ENCODE results near the gene HIVEP3. TPM values are rescaled to one million over a fixed set of nuclear protein-coding genes. Genes with fewer than 3 reads are reported as not detected.

Gene HIVEP3
- total and polyA plus RNA-seq, 2 of the 13 experiments (the other 11 are each of a cell fraction or from before 2014, with no cell fraction given), result 0.05 TPM; not detected in 1

DNA sequence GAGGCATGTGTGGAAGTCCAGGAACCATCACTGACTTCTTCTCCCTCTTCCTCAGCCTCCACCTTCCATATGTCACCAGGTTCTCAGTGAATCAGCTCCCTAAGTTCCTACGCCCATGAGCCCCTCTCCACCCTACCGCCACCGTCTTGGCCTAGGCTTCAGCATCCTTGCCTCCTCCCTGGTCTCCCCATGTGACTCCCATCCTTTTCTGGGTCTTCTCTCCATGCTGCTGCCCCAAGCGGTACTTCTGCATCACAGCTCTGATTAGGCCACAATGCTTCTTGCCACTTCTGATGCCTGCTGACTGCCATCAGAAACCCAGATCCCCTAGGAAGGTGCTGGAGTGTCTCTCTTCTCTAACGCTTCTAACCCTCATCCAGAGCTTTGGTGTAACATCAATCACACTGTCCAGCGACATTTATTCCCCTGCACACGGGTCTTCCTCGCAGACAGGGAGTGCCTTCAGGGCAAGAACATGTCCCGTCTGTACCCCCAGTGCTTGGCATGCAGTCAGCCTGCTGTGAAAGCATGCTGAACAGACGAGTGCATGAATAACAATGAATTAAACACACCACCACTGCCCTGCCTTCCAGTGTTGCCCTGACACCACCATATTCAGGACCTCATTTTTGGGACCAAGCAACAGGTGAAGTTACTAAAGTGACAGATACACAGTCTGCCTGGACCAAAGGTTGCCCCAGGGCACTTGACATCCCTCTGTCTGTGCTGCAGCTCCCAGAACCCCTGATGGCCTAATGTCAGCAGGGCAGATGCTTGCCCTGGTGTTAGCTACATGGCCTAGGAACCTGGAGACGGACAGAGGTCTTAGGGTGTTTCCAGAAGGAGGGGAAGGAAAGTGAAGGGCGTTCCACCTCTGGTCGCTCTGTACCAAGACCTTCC lies 275.6 kb downstream of the HIVEP3 start:
- Histone ChIP-seq H3K9ac (ENCODE audit: insufficient read depth, low read depth, low read length) (no peak overlapping the region), H3K79me2 (ENCODE audit: insufficient read depth, low read length) (no peaks in the 10 kb centered on the region), H3K27me3 (ENCODE audit: control insufficient read depth in 1 of 2, insufficient read depth in 2 of 2, low read length in 2 of 2) (peaks cover 0 to 5% of the 10 kb centered on the region in 2 experiments; a peak in 1 of 5 replicates), H4K20me1 (ENCODE audit: insufficient read depth, low read length) (no peaks in the 10 kb centered on the region), H2AFZ (ENCODE audit: low read length) (no peak overlapping the region), H3K4me3 (replicated peaks in 1 of 3; ENCODE audit: insufficient read depth in 1 of 3, low read depth in 2 of 3, low read length in 3 of 3) (no peak overlapping the region), H3K4me2 (ENCODE audit: low read depth, low read length) (no peak overlapping the region), H3K4me1 (ENCODE audit: insufficient read depth, low read length) (no peaks in the 10 kb centered on the region), H3K9me3 (ENCODE audit: low read length) (no peaks in the 10 kb centered on the region), H3K27ac (ENCODE audit: extremely low read length, insufficient read depth, low read length) (no peak overlapping the region), H3K36me3 (replicated peaks in 1 of 2; ENCODE audit: control insufficient read depth in 1 of 2, insufficient read depth in 2 of 2, low read length in 2 of 2) (no peaks in the 10 kb centered on the region)
- TF ChIP-seq, protein P1, sequence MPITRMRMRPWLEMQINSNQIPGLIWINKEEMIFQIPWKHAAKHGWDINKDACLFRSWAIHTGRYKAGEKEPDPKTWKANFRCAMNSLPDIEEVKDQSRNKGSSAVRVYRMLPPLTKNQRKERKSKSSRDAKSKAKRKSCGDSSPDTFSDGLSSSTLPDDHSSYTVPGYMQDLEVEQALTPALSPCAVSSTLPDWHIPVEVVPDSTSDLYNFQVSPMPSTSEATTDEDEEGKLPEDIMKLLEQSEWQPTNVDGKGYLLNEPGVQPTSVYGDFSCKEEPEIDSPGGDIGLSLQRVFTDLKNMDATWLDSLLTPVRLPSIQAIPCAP (CRISPR knock-in tag; IDR thresholded peaks at IDR 0.05; ENCODE audit: low read depth), result no peak
- TF ChIP-seq KDM1A (CRISPR knock-in tag; IDR thresholded peaks at IDR 0.05), result no peak
- TF ChIP-seq, protein P2, sequence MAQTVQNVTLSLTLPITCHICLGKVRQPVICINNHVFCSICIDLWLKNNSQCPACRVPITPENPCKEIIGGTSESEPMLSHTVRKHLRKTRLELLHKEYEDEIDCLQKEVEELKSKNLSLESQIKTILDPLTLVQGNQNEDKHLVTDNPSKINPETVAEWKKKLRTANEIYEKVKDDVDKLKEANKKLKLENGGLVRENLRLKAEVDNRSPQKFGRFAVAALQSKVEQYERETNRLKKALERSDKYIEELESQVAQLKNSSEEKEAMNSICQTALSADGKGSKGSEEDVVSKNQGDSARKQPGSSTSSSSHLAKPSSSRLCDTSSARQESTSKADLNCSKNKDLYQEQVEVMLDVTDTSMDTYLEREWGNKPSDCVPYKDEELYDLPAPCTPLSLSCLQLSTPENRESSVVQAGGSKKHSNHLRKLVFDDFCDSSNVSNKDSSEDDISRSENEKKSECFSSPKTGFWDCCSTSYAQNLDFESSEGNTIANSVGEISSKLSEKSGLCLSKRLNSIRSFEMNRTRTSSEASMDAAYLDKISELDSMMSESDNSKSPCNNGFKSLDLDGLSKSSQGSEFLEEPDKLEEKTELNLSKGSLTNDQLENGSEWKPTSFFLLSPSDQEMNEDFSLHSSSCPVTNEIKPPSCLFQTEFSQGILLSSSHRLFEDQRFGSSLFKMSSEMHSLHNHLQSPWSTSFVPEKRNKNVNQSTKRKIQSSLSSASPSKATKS (CRISPR knock-in tag; IDR thresholded peaks at IDR 0.05), result no peak
- TF ChIP-seq, protein P3, sequence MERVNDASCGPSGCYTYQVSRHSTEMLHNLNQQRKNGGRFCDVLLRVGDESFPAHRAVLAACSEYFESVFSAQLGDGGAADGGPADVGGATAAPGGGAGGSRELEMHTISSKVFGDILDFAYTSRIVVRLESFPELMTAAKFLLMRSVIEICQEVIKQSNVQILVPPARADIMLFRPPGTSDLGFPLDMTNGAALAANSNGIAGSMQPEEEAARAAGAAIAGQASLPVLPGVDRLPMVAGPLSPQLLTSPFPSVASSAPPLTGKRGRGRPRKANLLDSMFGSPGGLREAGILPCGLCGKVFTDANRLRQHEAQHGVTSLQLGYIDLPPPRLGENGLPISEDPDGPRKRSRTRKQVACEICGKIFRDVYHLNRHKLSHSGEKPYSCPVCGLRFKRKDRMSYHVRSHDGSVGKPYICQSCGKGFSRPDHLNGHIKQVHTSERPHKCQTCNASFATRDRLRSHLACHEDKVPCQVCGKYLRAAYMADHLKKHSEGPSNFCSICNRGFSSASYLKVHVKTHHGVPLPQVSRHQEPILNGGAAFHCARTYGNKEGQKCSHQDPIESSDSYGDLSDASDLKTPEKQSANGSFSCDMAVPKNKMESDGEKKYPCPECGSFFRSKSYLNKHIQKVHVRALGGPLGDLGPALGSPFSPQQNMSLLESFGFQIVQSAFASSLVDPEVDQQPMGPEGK (CRISPR knock-in tag; IDR thresholded peaks at IDR 0.05), result no peak
- TF ChIP-seq, protein P4, sequence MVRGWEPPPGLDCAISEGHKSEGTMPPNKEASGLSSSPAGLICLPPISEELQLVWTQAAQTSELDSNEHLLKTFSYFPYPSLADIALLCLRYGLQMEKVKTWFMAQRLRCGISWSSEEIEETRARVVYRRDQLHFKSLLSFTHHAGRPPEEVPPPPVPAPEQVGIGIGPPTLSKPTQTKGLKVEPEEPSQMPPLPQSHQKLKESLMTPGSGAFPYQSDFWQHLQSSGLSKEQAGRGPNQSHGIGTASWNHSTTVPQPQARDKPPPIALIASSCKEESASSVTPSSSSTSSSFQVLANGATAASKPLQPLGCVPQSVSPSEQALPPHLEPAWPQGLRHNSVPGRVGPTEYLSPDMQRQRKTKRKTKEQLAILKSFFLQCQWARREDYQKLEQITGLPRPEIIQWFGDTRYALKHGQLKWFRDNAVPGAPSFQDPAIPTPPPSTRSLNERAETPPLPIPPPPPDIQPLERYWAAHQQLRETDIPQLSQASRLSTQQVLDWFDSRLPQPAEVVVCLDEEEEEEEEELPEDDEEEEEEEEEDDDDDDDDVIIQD (CRISPR knock-in tag; IDR thresholded peaks at IDR 0.05; ENCODE audit: low read depth), result no peak
- no peak for TF ChIP-seq U2AF1 (optimal IDR thresholded peaks at IDR 0.05; ENCODE audit: low read depth, low read length)
- no peak for TF ChIP-seq ZNF652 (CRISPR knock-in tag; IDR thresholded peaks at IDR 0.05; ENCODE audit: borderline replicate concordance, low read depth)
- no peak for TF ChIP-seq MIER2 (CRISPR knock-in tag; IDR thresholded peaks at IDR 0.05)
- TF ChIP-seq, protein P5, sequence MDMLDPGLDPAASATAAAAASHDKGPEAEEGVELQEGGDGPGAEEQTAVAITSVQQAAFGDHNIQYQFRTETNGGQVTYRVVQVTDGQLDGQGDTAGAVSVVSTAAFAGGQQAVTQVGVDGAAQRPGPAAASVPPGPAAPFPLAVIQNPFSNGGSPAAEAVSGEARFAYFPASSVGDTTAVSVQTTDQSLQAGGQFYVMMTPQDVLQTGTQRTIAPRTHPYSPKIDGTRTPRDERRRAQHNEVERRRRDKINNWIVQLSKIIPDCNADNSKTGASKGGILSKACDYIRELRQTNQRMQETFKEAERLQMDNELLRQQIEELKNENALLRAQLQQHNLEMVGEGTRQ (IDR thresholded peaks at IDR 0.05; ENCODE audit: low read depth, low read length), result no peak
- TF ChIP-seq, protein P5 (CRISPR knock-in tag; IDR thresholded peaks at IDR 0.05; ENCODE audit: borderline replicate concordance), result no peak
- TF ChIP-seq ZNF777 (CRISPR knock-in tag; IDR thresholded peaks at IDR 0.05), result no peak
- TF ChIP-seq HNRNPUL1 (IDR thresholded peaks at IDR 0.05; ENCODE audit: low read depth, low read length), result no peak
- TF ChIP-seq ZNF432 (CRISPR knock-in tag; IDR thresholded peaks at IDR 0.05; ENCODE audit: borderline replicate concordance), result no peak
- TF ChIP-seq TRIM24 (CRISPR knock-in tag; IDR thresholded peaks at IDR 0.05), result no peak
- no peak for TF ChIP-seq CCDC6 (CRISPR knock-in tag; IDR thresholded peaks at IDR 0.05)
- TF ChIP-seq ZBTB7B (CRISPR knock-in tag; IDR thresholded peaks at IDR 0.05), result no peak
- ChIA-PET POLR2A (no interaction called here), CTCF (ENCODE audit: low intra/inter-chr PET ratio, low total read pairs) (no interaction called here)
- no peak for DNase-seq (ENCODE audit: low spot score)
- FAIRE-seq, result no peak
- WGBS (ENCODE audit: low lambda C conversion rate), result 11% methylated on average over 12 of the region's 13 CpGs
- intact Hi-C loops (cut with micrococcal nuclease; ENCODE audit: unreplicated experiment), result no loop called here
- in situ Hi-C loops (cut with HindIII; ENCODE audit: extremely low pct_ligation_motif_present, low pct_unique_long_range_greater_than_20kb), result no loop called here
- ATAC-seq, result no peak
- BruUV-seq (replicated peaks), result no TSS peak

Measured in HepG2 (cell line).